Parathyroid adenoma (tissue), 2 donors: ENCODE results near the gene OR2A2.
"Not testable (repeated sequence)": the region's sequence is repeated elsewhere in the genome, so short reads cannot be mapped to it uniquely, and the experiment has no call there.

Source experiments
- H2AFZ ChIP-seq: fragments of 300-600 bp; sonication (generic); one replicate; pipeline ENCODE4 v1.7.0; 2017; ENCODE audit warnings: antibody characterized with exemption, mild to moderate bottlenecking
- H3K27ac ChIP-seq: fragments of 300-600 bp; sonication (generic); one replicate; pipeline ENCODE4 v1.7.0; 2017
- H3K27me3 ChIP-seq: fragments of 300-600 bp; sonication (generic); one replicate; pipeline ENCODE4 v1.7.0; 2017; ENCODE audit warnings: low read length; ENCODE audit not compliant: control insufficient read depth, insufficient read depth
- H3K36me3 ChIP-seq: fragments of 300-600 bp; sonication (generic); one replicate; pipeline ENCODE4 v1.7.0; 2017; ENCODE audit warnings: low read length; ENCODE audit not compliant: control insufficient read depth, insufficient read depth
- H3K4me1 ChIP-seq: fragments of 300-600 bp; sonication (generic); one replicate; pipeline ENCODE4 v1.7.0; 2017; ENCODE audit warnings: control low read depth
- H3K4me2 ChIP-seq: fragments of 300-600 bp; sonication (generic); one replicate; pipeline ENCODE4 v1.7.0; 2017; ENCODE audit warnings: low read length
- H3K4me3 ChIP-seq: fragments of 300-600 bp; sonication (generic); one replicate; pipeline ENCODE4 v1.7.0; 2017; ENCODE audit warnings: low read depth, low read length
- H3K79me2 ChIP-seq: fragments of 300-600 bp; sonication (generic); one replicate; pipeline ENCODE4 v1.7.0; 2017; ENCODE audit warnings: control low read depth
- H3K9ac ChIP-seq: fragments of 300-600 bp; sonication (generic); one replicate; pipeline ENCODE4 v1.7.0; 2017; ENCODE audit warnings: mild to moderate bottlenecking
- H3K9me3 ChIP-seq: fragments of 300-600 bp; sonication (generic); one replicate; pipeline ENCODE4 v1.7.0; 2017; ENCODE audit warnings: low read length; ENCODE audit not compliant: control insufficient read depth
- CTCF ChIP-seq: fragments of 300-600 bp; sonication (generic); IDR thresholded peaks from one replicate; pipeline ENCODE4 v1.7.0; 2017; ENCODE audit warnings: antibody characterized with exemption, mild to moderate bottlenecking
- donor health status: primary hyperparathyroidism.

OR2A2 gene

DNA sequence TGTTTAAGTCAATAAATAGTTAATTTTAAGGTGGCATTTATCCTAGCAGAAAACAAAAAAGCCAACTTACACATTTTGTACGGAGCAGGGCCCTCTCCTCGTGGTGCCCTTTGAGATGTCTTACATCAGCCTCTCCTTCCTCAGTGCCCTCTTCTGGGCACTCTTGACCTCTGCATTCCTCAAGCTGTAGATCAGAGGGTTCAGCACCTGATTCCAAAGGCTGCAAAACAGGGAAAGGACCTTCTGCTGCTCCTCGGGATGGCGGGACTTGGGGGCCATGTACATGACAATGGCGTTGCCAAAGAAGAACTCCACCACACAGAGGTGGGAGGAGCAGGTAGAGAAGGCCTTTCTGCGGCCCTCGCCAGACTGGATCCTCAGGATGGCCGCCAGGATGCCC, 9.0 kb downstream of the OR2A2 start:
- H3K27me3 ChIP-seq, result no peaks in the 10 kb centered on the region
- no peaks in the 10 kb centered on the region for H3K9me3 ChIP-seq
- H2AFZ ChIP-seq, result no peak overlapping the region
- TF ChIP-seq CTCF, result no peak
- no peak overlapping the region for H3K27ac ChIP-seq
- no peak overlapping the region for H3K4me2 ChIP-seq
- no peaks in the 10 kb centered on the region for H3K79me2 ChIP-seq
- H3K9ac ChIP-seq, result no peak overlapping the region
- H3K4me3 ChIP-seq, result no peak overlapping the region
- no peaks in the 10 kb centered on the region for H3K36me3 ChIP-seq
- H3K4me1 ChIP-seq, result no peaks in the 10 kb centered on the region

DNA sequence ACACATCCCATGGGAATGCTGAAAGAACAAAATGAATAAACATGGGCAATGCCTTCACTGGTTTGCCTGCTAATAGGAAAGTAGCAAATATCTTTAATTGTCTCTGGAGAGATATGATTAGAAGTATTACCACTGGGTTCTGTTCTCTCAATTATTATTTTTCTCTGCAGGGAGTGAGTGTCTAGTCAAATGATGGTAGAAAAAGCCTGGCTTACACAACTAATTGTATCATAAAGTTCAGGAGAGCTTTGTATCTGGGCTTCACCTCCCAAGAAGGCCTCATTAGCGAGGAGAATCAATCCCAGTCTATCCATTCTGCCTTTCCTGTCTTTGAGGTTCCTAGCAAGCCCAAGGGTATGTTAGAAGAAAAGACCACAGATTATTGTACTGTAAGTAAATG, 13.5 kb downstream of the OR2A2 start, which contains the start of gene OR2A14:
TSS of gene OR2A14 (plus strand) at position 301 of the 400 bp plus-strand sequence. CDS start 5,937 bp downstream, outside the sequence.
- Histone ChIP-seq H3K36me3 (no peaks in the 10 kb centered on the region), H3K4me3 (no peak within 1 kb of the TSS), H3K4me1 (no peaks in the 10 kb centered on the region), H2AFZ (no peak within 1 kb of the TSS), H3K27me3 (no peaks in the 10 kb centered on the region), H3K79me2 (no peaks in the 10 kb centered on the region), H3K27ac (no peak within 1 kb of the TSS), H3K9ac (no peak within 1 kb of the TSS), H3K9me3 (no peaks in the 10 kb centered on the region), H3K4me2 (no peak within 1 kb of the TSS)
- TF ChIP-seq CTCF, result no peak

DNA sequence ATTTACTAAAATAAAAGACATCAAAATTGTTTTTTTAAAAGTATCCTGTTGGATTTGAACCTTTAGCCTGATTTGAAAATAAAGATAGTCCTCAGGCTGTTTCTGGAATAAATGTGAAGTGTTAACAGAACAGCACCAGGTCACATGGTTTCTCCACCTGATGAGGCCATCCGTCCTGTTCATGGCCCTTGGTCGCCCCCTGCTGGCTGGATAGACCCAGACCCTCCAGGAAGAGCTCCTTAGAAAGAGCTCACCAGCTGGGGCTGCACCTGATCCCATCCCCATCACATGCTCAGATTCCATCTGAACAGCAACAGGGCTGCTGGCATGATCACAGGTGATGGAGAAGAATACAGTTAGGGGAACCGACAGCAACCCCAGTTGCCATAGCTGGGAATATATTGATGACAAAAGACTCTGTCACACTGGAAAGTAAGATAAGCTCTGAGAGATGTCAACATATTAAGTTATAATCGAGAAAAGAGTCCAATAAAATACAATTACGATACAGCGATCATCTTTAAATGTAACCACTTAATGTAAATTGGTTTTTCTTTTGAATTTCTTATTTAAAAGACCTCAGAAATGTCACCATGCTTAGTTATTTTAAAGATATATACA, 18.4 kb downstream of the OR2A2 start:
- H3K9me3 ChIP-seq, result no peaks in the 10 kb centered on the region
- no peak overlapping the region for H3K27ac ChIP-seq
- no peaks in the 10 kb centered on the region for H3K27me3 ChIP-seq
- TF ChIP-seq CTCF, result peak; percentile 84
- no peaks in the 10 kb centered on the region for H3K36me3 ChIP-seq
- H3K4me1 ChIP-seq, result no peaks in the 10 kb centered on the region
- no peaks in the 10 kb centered on the region for H3K79me2 ChIP-seq
- H3K4me2 ChIP-seq, result no peak overlapping the region
- H3K9ac ChIP-seq, result no peak overlapping the region
- no peak overlapping the region for H3K4me3 ChIP-seq
- no peak overlapping the region for H2AFZ ChIP-seq

DNA sequence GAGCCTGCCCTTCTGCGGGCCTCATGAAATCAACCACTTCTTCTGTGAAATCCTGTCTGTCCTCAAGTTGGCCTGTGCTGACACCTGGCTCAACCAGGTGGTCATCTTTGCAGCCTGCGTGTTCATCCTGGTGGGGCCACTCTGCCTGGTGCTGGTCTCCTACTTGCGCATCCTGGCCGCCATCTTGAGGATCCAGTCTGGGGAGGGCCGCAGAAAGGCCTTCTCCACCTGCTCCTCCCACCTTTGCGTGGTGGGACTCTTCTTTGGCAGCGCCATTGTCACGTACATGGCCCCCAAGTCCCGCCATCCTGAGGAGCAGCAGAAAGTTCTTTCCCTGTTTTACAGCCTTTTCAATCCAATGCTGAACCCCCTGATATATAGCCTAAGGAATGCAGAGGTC, 20.2 kb downstream of the OR2A2 start:
- H3K79me2 ChIP-seq, H3K4me2 ChIP-seq, H3K9me3 ChIP-seq, H3K9ac ChIP-seq, H3K27me3 ChIP-seq, H3K36me3 ChIP-seq, H3K4me3 ChIP-seq, H2AFZ ChIP-seq, H3K4me1 ChIP-seq, H3K27ac ChIP-seq: not testable (repeated sequence)

DNA sequence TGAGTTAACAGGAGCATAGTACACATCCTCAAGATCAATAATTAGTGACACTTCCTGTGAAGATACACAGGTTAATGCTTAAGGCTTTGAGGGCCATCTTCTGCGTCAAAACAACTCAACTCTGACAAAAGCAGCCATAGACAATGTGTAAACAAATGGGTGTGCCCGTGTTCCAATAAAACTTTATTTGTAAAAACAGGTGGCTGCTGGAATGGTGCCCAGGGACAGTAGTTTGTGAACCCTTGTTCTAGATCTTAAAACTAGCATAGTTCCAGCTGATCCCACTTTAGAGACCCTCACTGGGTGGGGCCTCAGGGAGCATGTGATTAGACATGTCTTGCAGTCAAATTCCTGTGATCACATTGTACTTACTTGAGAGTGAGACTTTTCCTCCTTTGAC, 21.3 kb downstream of the OR2A2 start:
- Histone ChIP-seq H3K27ac (no peak overlapping the region), H3K79me2 (no peaks in the 10 kb centered on the region), H3K4me1 (no peaks in the 10 kb centered on the region), H3K4me2 (no peak overlapping the region), H2AFZ (no peak overlapping the region), H3K4me3 (no peak overlapping the region), H3K27me3 (no peaks in the 10 kb centered on the region), H3K9ac (no peak overlapping the region), H3K36me3 (no peaks in the 10 kb centered on the region), H3K9me3 (no peaks in the 10 kb centered on the region)
- no peak for TF ChIP-seq CTCF
